Testis (tissue), 3 donors: ENCODE data around the gene DSTN. TPM values are rescaled to one million over a fixed set of nuclear protein-coding genes. Genes with fewer than 3 reads are reported as not detected.

ENCODE experiments used
- DNase-seq: peaks from one replicate; pipeline ENCODE4 v3.0.0-alpha.2; 2019
- H3K27ac ChIP-seq, 2 donors: fragments of 200-600 bp; sonication (generic); one replicate each; pipeline ENCODE4 v1.5.1; 2019
- H3K27me3 ChIP-seq: fragments of 200-600 bp; sonication (generic); one replicate; pipeline ENCODE4 v1.5.1; 2019
- H3K36me3 ChIP-seq: fragments of 200-600 bp; sonication (generic); one replicate; pipeline ENCODE4 v1.5.1; 2017; ENCODE audit warnings: low read depth; ENCODE audit errors: missing control alignments
- H3K4me1 ChIP-seq: fragments of 200-600 bp; sonication (generic); one replicate; pipeline ENCODE4 v1.5.1; 2019
- H3K4me3 ChIP-seq, 2 donors: fragments of 200-600 bp; sonication (generic); one replicate each; pipeline ENCODE4 v1.5.1; 2017 to 2019
- H3K9me3 ChIP-seq: fragments of 200-600 bp; sonication (generic); one replicate; pipeline ENCODE4 v1.5.1; 2017
- CTCF ChIP-seq, 3 experiments: fragments of 450-650 bp in 2 of 3; fragments of 200-600 bp in 1 of 3; sonication (generic) in 1 of 3; IDR thresholded peaks; one replicate each; pipeline ENCODE4 v1.5.1; 2016 to 2019; ENCODE audit warnings: antibody characterized with exemption in 3 of 3, mild to moderate bottlenecking in 2 of 3, moderate library complexity in 1 of 3
- POLR2A ChIP-seq: fragments of 450-650 bp; IDR thresholded peaks from one replicate; pipeline ENCODE4 v1.6.1; 2017; ENCODE audit warnings: antibody characterized with exemption, mild to moderate bottlenecking, moderate library complexity
- WGBS, 2 donors: methylation state at CpG; one replicate each; pipeline ENCODE4 v1.1.5; 2018; 5-methylcytosine and 5-hydroxymethylcytosine counted together
- intact Hi-C: fragments of 100-400 bp; cut with DNase I; formaldehyde crosslinking; loops from one replicate; pipeline ENCODE4 v1.15.1; 2023; ENCODE audit warnings: low total_unique reads
- polyA plus RNA-seq: library from polyadenylated mRNA; stranded (reverse); fragments of 350-450 nt; fragmentation: Illumina TruSeq; extraction: RNeasy Lipid Tissue Mini Kit (QIAGEN cat#74804); gene quantifications from one replicate; pipeline ENCODE4 v1.2.3, GENCODE V29; 2014; ENCODE audit warnings: low read depth, low replicate concordance; ENCODE audit not compliant: insufficient read depth
- total RNA-seq, 2 donors: library from RNA; depleted of rRNA; stranded (reverse); fragments of >200 nt; gene quantifications; one replicate each; pipeline ENCODE4 v1.2.3, GENCODE V29; 2016

Gene DSTN
- total and polyA plus RNA-seq, 3 donors from 2014 or later = 121 to 301 (median 148) TPM

GRCh38 chr20:17652411-17652810 is 82.5 kb downstream of the DSTN start:
- Histone ChIP-seq H3K27ac (no peak overlapping the region), H3K9me3 (no peaks in the 10 kb centered on the region), H3K4me1 (peaks cover 24% of the 10 kb centered on the region), H3K36me3 (no peaks in the 10 kb centered on the region), H3K4me3 (no peak overlapping the region), H3K27me3 (no peaks in the 10 kb centered on the region)
- intact Hi-C loops = no loop called here
- WGBS, 2 donors = 89 to 96% methylated on average over 7 to 10 of the region's 10 CpGs
- TF ChIP-seq CTCF (IDR thresholded peaks at IDR 0.05) = no peak
- no peak for TF ChIP-seq POLR2A
- no peak for DNase-seq

GRCh38 chr20:17653835-17654648 is 84.2 kb downstream of the DSTN start:
- H3K27ac ChIP-seq = no peak overlapping the region
- no peak overlapping the region for H3K4me3 ChIP-seq
- H3K36me3 ChIP-seq = no peaks in the 10 kb centered on the region
- no peaks in the 10 kb centered on the region for H3K27me3 ChIP-seq
- no peak for TF ChIP-seq POLR2A
- TF ChIP-seq CTCF (IDR thresholded peaks at IDR 0.05) = no peak
- H3K4me1 ChIP-seq = peaks cover 15% of the 10 kb centered on the region
- intact Hi-C loops = no loop called here
- no peak for DNase-seq
- H3K9me3 ChIP-seq = no peaks in the 10 kb centered on the region
- 95% methylated on average over 5 to 11 of the region's 11 CpGs for WGBS, 2 donors

GRCh38 chr20:17654649-17655285 is 84.9 kb downstream of the DSTN start:
- Histone ChIP-seq H3K9me3 (no peaks in the 10 kb centered on the region), H3K36me3 (no peaks in the 10 kb centered on the region), H3K27me3 (no peaks in the 10 kb centered on the region), H3K4me1 (peaks cover 8% of the 10 kb centered on the region), H3K4me3 (no peak overlapping the region), H3K27ac (no peak overlapping the region)
- intact Hi-C loops = no loop called here
- DNase-seq = peak; percentile 60
- TF ChIP-seq POLR2A = no peak
- TF ChIP-seq CTCF (IDR thresholded peaks at IDR 0.05) = peak in 2 of 3 experiments; percentile 43 to 54
- WGBS, 2 donors = 64 to 69% methylated on average over 7 of the region's 7 CpGs

- H3K9me3 ChIP-seq = no peaks in the 10 kb centered on the region
- no peak overlapping the region for H3K4me3 ChIP-seq
- no peaks in the 10 kb centered on the region for H3K27me3 ChIP-seq
- intact Hi-C loops = no loop called here
- 76 to 83% methylated on average over 7 of the region's 7 CpGs for WGBS, 2 donors
- H3K36me3 ChIP-seq = no peaks in the 10 kb centered on the region
- peaks cover 7% of the 10 kb centered on the region for H3K4me1 ChIP-seq
- H3K27ac ChIP-seq = no peak overlapping the region
- TF ChIP-seq CTCF (IDR thresholded peaks at IDR 0.05) (peak in 1 of 3 experiments; percentile 1), POLR2A (no peak)
- DNase-seq = no peak
Measured at GRCh38 chr20:17655286-17655651, 85.4 kb downstream of the DSTN start.
